GM18505 (cell line): ENCODE measurements around the gene LHCGR.
"Not testable (repeated sequence)": the region's sequence is repeated elsewhere in the genome, so short reads cannot be mapped to it uniquely, and the experiment has no call there.

ENCODE experiments used
- ATAC-seq: cut with Tn5 transposase; IDR thresholded peaks from one replicate; pipeline ENCODE4 v1.9.1; 2021; ENCODE audit not compliant: unreplicated experiment
- POLR2A ChIP-seq: IDR thresholded peaks from 4 replicates; pipeline ENCODE4 v1.6.1; 2011; ENCODE audit warnings: borderline replicate concordance; ENCODE audit not compliant: insufficient read depth, insufficient read length; ENCODE audit errors: extremely low read depth

The LHCGR gene

GRCh38 chr2:48756289-48756688, 765 bp upstream of the LHCGR start:
- ATAC-seq = no peak
- TF ChIP-seq POLR2A = no peak

GRCh38 chr2:48754874-48755273, 650 bp downstream of the LHCGR start:
- no peak for ATAC-seq
- TF ChIP-seq POLR2A = no peak

GRCh38 chr2:48753228-48753627, 2.3 kb downstream of the LHCGR start:
- no peak for TF ChIP-seq POLR2A
- peak; percentile 26 for ATAC-seq

- ATAC-seq = peak; percentile 63
Observed at GRCh38 chr2:48750128-48750739, 5.3 kb downstream of the LHCGR start.

GRCh38 chr2:48749291-48750127, 6.0 kb downstream of the LHCGR start:
- peak; percentile 52 for ATAC-seq
- TF ChIP-seq POLR2A = no peak

More at GRCh38 chr2:48750128-48750739, 5.3 kb downstream of the LHCGR start:
- TF ChIP-seq POLR2A = no peak

- ATAC-seq = no peak
- TF ChIP-seq POLR2A = no peak
Observed at GRCh38 chr2:48747319-48747718, 8.2 kb downstream of the LHCGR start.

- not testable (repeated sequence) for ATAC-seq
Observed at GRCh38 chr2:48739236-48739635, 16.3 kb downstream of the LHCGR start.

- no peak for TF ChIP-seq POLR2A
- ATAC-seq = no peak
Observed at GRCh38 chr2:48738806-48739205, 16.7 kb downstream of the LHCGR start.

GRCh38 chr2:48736251-48736650, 19.3 kb downstream of the LHCGR start:
- TF ChIP-seq POLR2A = no peak
- ATAC-seq = no peak

- TF ChIP-seq POLR2A = no peak
- ATAC-seq = no peak
Observed at GRCh38 chr2:48734576-48735303, 20.8 kb downstream of the LHCGR start.

GRCh38 chr2:48733067-48733503, 22.4 kb downstream of the LHCGR start:
- no peak for ATAC-seq
- no peak for TF ChIP-seq POLR2A

- ATAC-seq = no peak
- no peak for TF ChIP-seq POLR2A
Observed at GRCh38 chr2:48728840-48729239, 26.7 kb downstream of the LHCGR start.

- no peak for ATAC-seq
- no peak for TF ChIP-seq POLR2A
Observed at GRCh38 chr2:48728295-48728694, 27.2 kb downstream of the LHCGR start.
